Epithelial cell of proximal tubule (primary cell): ENCODE measurements around the gene ANXA8. TPM values are rescaled to one million over a fixed set of nuclear protein-coding genes. Genes with fewer than 3 reads are reported as not detected.
A peak's percentile ranks its signal among the peaks of the same experiment; 100 is the strongest.

Source experiments
- DNase-seq: peaks from one replicate; pipeline ENCODE4 v3.0.0-alpha.2; 2011; ENCODE audit warnings: low read depth
- H3K4me3 ChIP-seq: 2 replicates; pipeline ENCODE4 v1.5.1; 2011; ENCODE audit warnings: low read depth, mild to moderate bottlenecking, low read length
- CTCF ChIP-seq: conservative IDR thresholded peaks from 2 replicates; pipeline ENCODE4 v1.5.1; 2012; ENCODE audit warnings: low read depth, mild to moderate bottlenecking, low read length
- total RNA-seq: library from RNA; depleted of rRNA; stranded (reverse); fragments of >200 nt; gene quantifications from 2 replicates; pipeline ENCODE4 v1.2.3, GENCODE V29; 2015

Gene ANXA8
- total RNA-seq, 1 donor from 2014 or later: 1.4 TPM

DNA sequence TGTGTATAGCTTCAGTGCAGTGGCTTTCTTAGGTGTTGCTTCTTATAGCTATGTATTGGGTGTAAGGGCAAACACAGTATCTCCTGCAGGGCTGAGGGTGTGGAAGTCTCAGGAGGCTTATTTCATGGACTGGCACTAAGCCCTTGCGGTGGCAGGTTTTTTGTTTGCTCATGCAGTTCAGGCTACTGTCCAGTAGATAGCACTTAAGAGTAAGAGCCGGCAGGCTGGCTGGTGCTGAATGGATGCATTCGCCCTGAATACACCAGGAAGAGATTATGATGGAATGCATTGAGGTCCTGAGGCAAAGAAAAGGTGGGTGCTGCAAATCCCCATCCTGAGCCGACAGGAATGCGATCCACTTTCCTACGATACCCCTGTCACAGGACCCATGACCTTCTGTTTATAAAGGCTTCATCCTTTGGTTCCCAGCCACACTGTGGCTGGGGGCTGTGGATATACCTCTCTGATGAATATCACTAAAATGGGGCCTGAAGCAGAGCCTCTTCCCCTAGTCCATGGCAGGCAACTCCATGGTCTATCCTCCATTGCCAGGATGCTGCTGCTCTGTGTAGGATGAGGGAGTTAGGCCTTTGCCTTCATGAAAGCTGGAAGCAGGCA, 44.9 kb downstream of the ANXA8 start:
- DNase-seq: peak; percentile 15
- no peak overlapping the region for H3K4me3 ChIP-seq
- TF ChIP-seq CTCF: peak; percentile 78

- H3K4me3 ChIP-seq: no peak overlapping the region
- no peak for DNase-seq
- TF ChIP-seq CTCF: no peak
Measured at GRCh38 chr10:47435081-47435480, 48.8 kb downstream of the ANXA8 start.

- DNase-seq: no peak
- TF ChIP-seq CTCF: no peak
- H3K4me3 ChIP-seq: no peak overlapping the region
Measured at GRCh38 chr10:47425813-47426419, 58.0 kb downstream of the ANXA8 start.

DNA sequence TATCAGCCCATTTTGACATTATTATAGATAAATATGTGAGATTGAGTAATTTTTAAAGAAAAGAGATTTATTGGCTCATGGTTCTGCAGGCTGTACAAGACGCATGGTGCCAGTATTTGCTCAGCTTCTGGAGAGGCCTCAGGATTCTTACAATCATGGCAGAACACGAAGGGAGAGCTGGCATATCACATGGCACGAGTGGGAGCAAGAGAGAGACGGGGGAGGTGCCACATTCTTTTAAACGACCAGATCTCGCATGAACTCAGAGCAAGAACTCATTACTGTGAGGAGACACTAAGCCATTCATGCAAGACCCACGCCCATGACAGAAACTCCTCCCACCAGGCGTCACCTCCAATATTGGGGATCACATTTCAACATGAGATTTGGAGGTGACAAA, 59.7 kb downstream of the ANXA8 start:
- H3K4me3 ChIP-seq: no peak overlapping the region
- TF ChIP-seq CTCF: no peak
- no peak for DNase-seq

GRCh38 chr10:47423476-47423875, 60.4 kb downstream of the ANXA8 start:
- TF ChIP-seq CTCF: no peak
- DNase-seq: no peak
- H3K4me3 ChIP-seq: no peak overlapping the region

DNA sequence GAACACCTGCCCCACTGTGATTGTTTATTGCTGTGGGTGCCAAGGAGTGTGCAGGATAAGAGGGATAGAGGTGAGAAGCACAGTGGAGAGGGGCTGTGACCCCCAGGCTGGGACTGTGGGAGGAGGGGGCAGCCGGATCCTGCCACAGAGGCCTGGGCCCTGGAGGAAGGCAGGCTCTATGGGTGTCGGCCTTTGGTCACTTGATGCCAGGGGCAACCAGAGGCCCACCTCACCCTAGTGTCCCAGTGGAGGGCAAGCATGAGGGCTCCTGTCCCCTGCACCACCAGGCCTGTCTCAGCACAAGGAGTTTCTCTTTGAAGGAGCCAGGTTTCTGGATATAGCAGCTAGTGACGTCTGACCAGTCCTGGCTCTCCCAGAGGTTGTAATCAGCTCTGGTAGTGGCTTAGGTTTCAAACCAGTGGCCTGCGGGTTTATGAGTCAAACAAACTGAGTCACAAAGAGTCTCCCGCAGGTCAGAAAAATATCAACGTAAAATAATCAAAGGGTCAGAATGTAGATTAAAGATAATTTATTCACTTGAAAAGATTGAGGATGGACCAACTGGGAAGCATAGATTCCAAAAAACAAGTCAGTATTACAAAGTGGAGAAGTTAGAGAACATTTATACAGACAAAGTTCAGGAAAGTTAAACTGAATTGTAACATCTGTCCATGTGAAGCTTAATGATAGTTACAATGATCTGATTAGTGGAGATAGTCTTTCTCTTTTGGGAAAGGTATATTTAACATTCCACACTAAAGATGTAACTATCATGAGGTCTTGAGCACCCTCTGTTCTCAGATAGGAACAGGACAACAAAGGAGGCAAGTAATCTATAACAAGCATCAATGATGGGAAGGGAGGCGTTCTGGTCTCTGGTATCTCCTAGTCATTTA, 62.6 kb downstream of the ANXA8 start:
- no peak for TF ChIP-seq CTCF
- no peak for DNase-seq
- no peak overlapping the region for H3K4me3 ChIP-seq
